Measurements from ENCODE around the gene RPS16. TPM values are rescaled to one million over a fixed set of nuclear protein-coding genes. Genes with fewer than 3 reads are reported as not detected.

The RPS16 gene
- total RNA-seq, 1 donor from 2014 or later = 3,724 TPM

DNA sequence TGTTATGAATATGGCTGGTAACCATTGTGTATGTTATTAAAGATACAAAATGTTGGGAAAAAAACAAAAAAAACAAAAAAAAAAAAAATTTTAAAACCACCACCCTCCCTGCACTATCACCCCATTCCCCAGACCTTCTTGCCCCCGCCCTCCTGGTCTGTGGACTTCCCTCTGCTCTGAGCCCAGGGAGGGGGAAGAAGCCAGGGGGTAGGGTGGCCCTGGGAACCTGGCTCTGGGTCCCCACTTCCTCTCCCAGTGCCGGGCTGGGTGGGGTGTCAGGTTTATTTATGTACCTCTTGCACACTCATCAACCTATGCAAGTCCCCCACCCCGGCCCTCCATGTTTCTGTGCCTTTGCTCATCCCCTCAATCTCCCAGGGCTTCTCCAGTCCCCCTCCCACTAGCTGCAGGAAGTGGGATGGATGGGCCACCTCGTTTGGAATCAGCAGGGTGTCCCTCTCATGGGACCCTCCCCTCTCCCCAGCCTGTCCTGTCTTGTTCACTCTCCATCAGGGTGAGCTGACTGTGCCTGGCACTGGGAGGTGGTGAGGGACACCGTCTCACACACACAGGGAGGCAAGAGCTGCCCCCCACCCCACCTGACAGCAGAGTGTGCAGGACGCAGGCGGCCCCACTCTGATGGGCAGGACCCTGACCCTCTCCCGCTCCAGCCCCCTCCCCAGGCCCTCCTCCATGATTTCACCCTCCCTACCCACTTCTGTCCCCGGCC, 50.7 kb downstream of the RPS16 start:
- DNase-seq (ENCODE audit: extremely low spot score in 2 of 2) = no peak
- peaks cover 0 to 77% of the 10 kb centered on the region in 2 donors for H3K36me3 ChIP-seq
- no peaks in the 10 kb centered on the region for H3K9me3 ChIP-seq
- H3K27ac ChIP-seq = no peak overlapping the region
- H3K4me3 ChIP-seq = no peak overlapping the region
- TF ChIP-seq CTCF (IDR thresholded peaks at IDR 0.05) (no peak), POLR2A (IDR thresholded peaks at IDR 0.05) (no peak), POLR2AphosphoS5 (IDR thresholded peaks at IDR 0.05; ENCODE audit: insufficient read depth in 1 of 2, low read depth in 1 of 2) (no peak)
- H3K27me3 ChIP-seq = no peaks in the 10 kb centered on the region
- peaks cover 8% of the 10 kb centered on the region for H3K4me1 ChIP-seq
- intact Hi-C loops (cut with DNase I) = no loop called here

Small RNA genes lying within 50 kb of the gene (microRNA-seq; reads per million reads assigned to microRNA genes)
- not detected for gene MIR4530 (ENCODE audit: borderline number of aligned reads, borderline replicate concordance)

Small RNA genes lying within 50 kb of the gene (small RNA-seq; reads per million reads assigned to genes)
- gene MIR4530 = not detected

Other genes starting within 250 kb of the RPS16 start
- gene NCCRP1, start 239.0 kb downstream of the RPS16 start, total RNA-seq = 41.7 TPM
- not detected for gene SYCN, start 231.7 kb downstream of the RPS16 start, total RNA-seq
- not detected for gene IFNL3, start 190.9 kb downstream of the RPS16 start, total RNA-seq
- gene IFNL4, start 187.1 kb downstream of the RPS16 start, total RNA-seq = not detected
- gene IFNL2, start 167.6 kb downstream of the RPS16 start, total RNA-seq = not detected
- gene IFNL1, start 139.5 kb downstream of the RPS16 start, total RNA-seq = not detected
- gene LRFN1, start 115.1 kb downstream of the RPS16 start, total RNA-seq = 3.9 TPM
- 7.1 TPM for gene GMFG, start 99.9 kb downstream of the RPS16 start, total RNA-seq
- gene SAMD4B, start 93.5 kb downstream of the RPS16 start, total RNA-seq = 128 TPM
- 70.2 TPM for gene PAF1, start 44.8 kb downstream of the RPS16 start, total RNA-seq
- gene MED29, start 44.6 kb downstream of the RPS16 start, total RNA-seq = 37.8 TPM
- 631 TPM for gene ZFP36, start 29.1 kb downstream of the RPS16 start, total RNA-seq
- gene PLEKHG2, start 23.3 kb downstream of the RPS16 start, total RNA-seq = 18.9 TPM
- gene SUPT5H, start 9.6 kb upstream of the RPS16 start, total RNA-seq = 113 TPM
- gene TIMM50, start 44.9 kb upstream of the RPS16 start, total RNA-seq = 65.3 TPM
- gene DLL3, start 63.0 kb upstream of the RPS16 start, total RNA-seq = not detected
- not detected for gene SELENOV, start 79.2 kb upstream of the RPS16 start, total RNA-seq
- 3.7 TPM for gene EID2B, start 96.9 kb upstream of the RPS16 start, total RNA-seq
- 13.5 TPM for gene EID2, start 104.2 kb upstream of the RPS16 start, total RNA-seq
- gene LGALS13, start 166.6 kb upstream of the RPS16 start, total RNA-seq = not detected
- gene LGALS16, start 220.0 kb upstream of the RPS16 start, total RNA-seq = not detected

Data from vagina (tissue), 2 donors.